ENCODE data around the gene VSTM4. TPM values are rescaled to one million over a fixed set of nuclear protein-coding genes. Genes with fewer than 3 reads are reported as not detected.

VSTM4 gene
- total RNA-seq, 1 experiment from 2014 or later = not detected

DNA sequence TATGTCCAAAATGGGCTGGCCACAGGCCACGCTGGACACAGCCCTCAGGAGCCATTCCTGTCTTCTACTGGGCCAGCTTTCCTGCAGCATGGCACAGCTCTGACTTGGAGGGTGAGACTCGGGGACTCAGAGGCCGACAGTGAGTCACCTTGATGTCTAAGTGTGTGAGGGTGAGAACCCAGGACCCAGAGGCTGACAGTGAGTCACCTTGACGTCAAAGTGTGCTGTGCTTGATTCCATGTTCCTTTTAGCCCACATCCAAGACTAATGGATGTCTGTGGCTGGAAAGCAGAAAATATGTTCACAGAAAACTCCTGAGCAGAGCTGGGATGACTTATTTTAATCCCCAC is 24.5 kb upstream of the VSTM4 start:
- ChIA-PET CTCF (no interaction called here), POLR2A (no interaction called here)
- Histone ChIP-seq H3K9me3 (no peaks in the 10 kb centered on the region), H3K27me3 (replicated peaks; ENCODE audit: control insufficient read depth, insufficient read depth, low read length) (0 out of 2 replicates have a peak, but pooled peaks cover 1% of the 10 kb centered on the region), H3K36me3 (ENCODE audit: control insufficient read depth, insufficient read depth, low read length) (no peaks in the 10 kb centered on the region), H3K4me1 (no peaks in the 10 kb centered on the region), H3K4me3 (ENCODE audit: low read depth, low read length) (no peak overlapping the region)
- Mint-ChIP-seq H3K27ac (ENCODE audit: unreplicated experiment) (no peak overlapping the region), H3K4me1 (ENCODE audit: low read depth, unreplicated experiment) (no peaks in the 10 kb centered on the region), H3K27me3 (ENCODE audit: insufficient read depth, unreplicated experiment) (peaks cover 20% of the 10 kb centered on the region), H3K36me3 (ENCODE audit: insufficient read depth, unreplicated experiment) (no peaks in the 10 kb centered on the region), H3K9me3 (ENCODE audit: unreplicated experiment) (no peaks in the 10 kb centered on the region), H3K4me3 (ENCODE audit: unreplicated experiment) (no peak overlapping the region)
- TF ChIP-seq, protein P1, sequence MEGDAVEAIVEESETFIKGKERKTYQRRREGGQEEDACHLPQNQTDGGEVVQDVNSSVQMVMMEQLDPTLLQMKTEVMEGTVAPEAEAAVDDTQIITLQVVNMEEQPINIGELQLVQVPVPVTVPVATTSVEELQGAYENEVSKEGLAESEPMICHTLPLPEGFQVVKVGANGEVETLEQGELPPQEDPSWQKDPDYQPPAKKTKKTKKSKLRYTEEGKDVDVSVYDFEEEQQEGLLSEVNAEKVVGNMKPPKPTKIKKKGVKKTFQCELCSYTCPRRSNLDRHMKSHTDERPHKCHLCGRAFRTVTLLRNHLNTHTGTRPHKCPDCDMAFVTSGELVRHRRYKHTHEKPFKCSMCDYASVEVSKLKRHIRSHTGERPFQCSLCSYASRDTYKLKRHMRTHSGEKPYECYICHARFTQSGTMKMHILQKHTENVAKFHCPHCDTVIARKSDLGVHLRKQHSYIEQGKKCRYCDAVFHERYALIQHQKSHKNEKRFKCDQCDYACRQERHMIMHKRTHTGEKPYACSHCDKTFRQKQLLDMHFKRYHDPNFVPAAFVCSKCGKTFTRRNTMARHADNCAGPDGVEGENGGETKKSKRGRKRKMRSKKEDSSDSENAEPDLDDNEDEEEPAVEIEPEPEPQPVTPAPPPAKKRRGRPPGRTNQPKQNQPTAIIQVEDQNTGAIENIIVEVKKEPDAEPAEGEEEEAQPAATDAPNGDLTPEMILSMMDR (IDR thresholded peaks at IDR 0.05; ENCODE audit: insufficient read depth in 1 of 2, low read depth in 1 of 2, low read length in 1 of 2, severe bottlenecking in 1 of 2, unreplicated experiment in 1 of 2) = no peak
- intact Hi-C loops (cut with micrococcal nuclease; ENCODE audit: unreplicated experiment) = no loop called here
- no TSS peak for BruUV-seq (replicated peaks)
- DNase-seq = no peak

DNA sequence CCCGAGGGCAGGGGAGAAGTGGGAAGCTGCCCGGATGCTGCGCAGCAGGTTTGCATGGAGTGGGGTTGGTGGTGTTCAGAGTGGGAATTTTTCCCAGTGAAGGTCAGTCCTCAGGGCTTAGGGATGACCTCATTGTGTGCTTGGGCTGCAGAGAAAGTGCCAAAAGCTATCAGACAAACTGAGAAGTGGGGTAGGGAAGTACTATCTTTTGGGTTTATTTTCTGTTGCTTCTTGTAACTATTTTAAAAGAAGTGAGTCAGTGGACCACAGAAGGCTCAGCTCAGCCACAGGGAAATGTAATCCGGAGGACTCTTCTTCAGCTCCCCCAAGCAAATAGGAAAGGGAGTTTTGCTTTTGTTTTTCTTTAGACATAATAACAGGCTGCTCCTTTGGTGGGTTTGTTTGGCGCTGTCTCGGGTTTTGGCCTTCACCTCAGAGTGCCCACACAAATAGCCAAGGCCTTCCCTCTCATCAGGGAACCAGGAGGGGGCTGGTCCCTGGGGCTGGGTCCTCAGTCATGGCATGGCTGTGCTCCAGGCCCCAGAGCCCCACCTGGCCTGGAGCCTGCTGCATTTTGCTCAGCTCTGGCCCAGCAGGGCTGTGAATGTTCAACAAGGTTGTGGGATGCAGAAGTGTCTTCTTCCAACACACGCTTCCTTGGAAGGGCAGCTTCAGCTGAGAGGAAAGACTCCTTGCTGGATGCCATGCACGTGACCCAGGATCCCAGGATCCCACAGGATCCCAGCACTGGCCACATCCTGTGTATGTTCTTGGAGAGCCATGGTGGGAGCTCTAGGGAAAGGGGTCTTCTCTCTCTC is 23.9 kb upstream of the VSTM4 start:
- no TSS peak for BruUV-seq (replicated peaks)
- Histone ChIP-seq H3K9me3 (no peaks in the 10 kb centered on the region), H3K4me3 (ENCODE audit: low read depth, low read length) (no peak overlapping the region), H3K36me3 (ENCODE audit: control insufficient read depth, insufficient read depth, low read length) (no peaks in the 10 kb centered on the region), H3K4me1 (no peaks in the 10 kb centered on the region), H3K27me3 (replicated peaks; ENCODE audit: control insufficient read depth, insufficient read depth, low read length) (no peaks in the 10 kb centered on the region)
- Mint-ChIP-seq H3K27ac (ENCODE audit: unreplicated experiment) (no peak overlapping the region), H3K9me3 (ENCODE audit: unreplicated experiment) (no peaks in the 10 kb centered on the region), H3K27me3 (ENCODE audit: insufficient read depth, unreplicated experiment) (peaks cover 20% of the 10 kb centered on the region), H3K4me3 (ENCODE audit: unreplicated experiment) (no peak overlapping the region), H3K36me3 (ENCODE audit: insufficient read depth, unreplicated experiment) (no peaks in the 10 kb centered on the region), H3K4me1 (ENCODE audit: low read depth, unreplicated experiment) (no peaks in the 10 kb centered on the region)
- ChIA-PET POLR2A (no interaction called here), CTCF (no interaction called here)
- intact Hi-C loops (cut with micrococcal nuclease; ENCODE audit: unreplicated experiment) = no loop called here
- TF ChIP-seq, protein P1 (IDR thresholded peaks at IDR 0.05; ENCODE audit: insufficient read depth in 1 of 2, low read depth in 1 of 2, low read length in 1 of 2, severe bottlenecking in 1 of 2, unreplicated experiment in 1 of 2) = no peak
- no peak for DNase-seq

DNA sequence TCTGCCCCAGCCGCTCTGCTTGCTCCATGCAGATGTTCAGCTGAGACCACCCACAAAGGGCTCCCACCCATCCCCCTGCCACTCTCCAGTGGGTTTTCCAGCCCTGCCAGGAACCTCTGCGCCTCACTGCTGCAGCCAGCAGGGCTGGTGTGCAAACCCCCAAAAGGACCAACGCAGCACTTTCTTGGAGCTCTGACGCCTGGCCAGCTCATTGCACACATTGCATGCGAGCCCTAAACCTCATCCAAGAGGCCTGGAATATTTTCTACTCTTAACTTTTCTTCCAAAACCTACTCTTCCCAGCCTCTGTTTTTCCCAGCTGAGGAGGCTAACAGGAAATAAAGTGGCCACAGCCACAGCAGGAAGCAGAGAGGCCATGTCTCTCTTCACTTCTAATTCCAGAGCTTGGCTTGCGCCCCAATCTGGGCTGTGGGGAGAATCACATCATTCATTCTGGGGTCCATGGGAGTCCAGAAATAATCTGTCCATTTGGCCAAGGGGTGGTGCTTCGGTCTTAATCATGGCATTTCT is 23.1 kb upstream of the VSTM4 start:
- DNase-seq = no peak
- intact Hi-C loops (cut with micrococcal nuclease; ENCODE audit: unreplicated experiment) = no loop called here
- no peaks in the 10 kb centered on the region for H3K27me3 ChIP-seq (replicated peaks; ENCODE audit: control insufficient read depth, insufficient read depth, low read length)
- H3K27ac Mint-ChIP-seq (ENCODE audit: unreplicated experiment) = no peak overlapping the region
- no TSS peak for BruUV-seq (replicated peaks)
- H3K36me3 Mint-ChIP-seq (ENCODE audit: insufficient read depth, unreplicated experiment) = no peaks in the 10 kb centered on the region
- H3K9me3 ChIP-seq = no peaks in the 10 kb centered on the region
- ChIA-PET POLR2A (no interaction called here), CTCF (no interaction called here)
- no peaks in the 10 kb centered on the region for H3K9me3 Mint-ChIP-seq (ENCODE audit: unreplicated experiment)
- H3K4me1 ChIP-seq = no peaks in the 10 kb centered on the region
- no peak overlapping the region for H3K4me3 Mint-ChIP-seq (ENCODE audit: unreplicated experiment)
- no peaks in the 10 kb centered on the region for H3K36me3 ChIP-seq (ENCODE audit: control insufficient read depth, insufficient read depth, low read length)
- TF ChIP-seq, protein P1 (IDR thresholded peaks at IDR 0.05; ENCODE audit: insufficient read depth in 1 of 2, low read depth in 1 of 2, low read length in 1 of 2, severe bottlenecking in 1 of 2, unreplicated experiment in 1 of 2) = no peak
- H3K4me3 ChIP-seq (ENCODE audit: low read depth, low read length) = no peak overlapping the region
- no peaks in the 10 kb centered on the region for H3K4me1 Mint-ChIP-seq (ENCODE audit: low read depth, unreplicated experiment)
- H3K27me3 Mint-ChIP-seq (ENCODE audit: insufficient read depth, unreplicated experiment) = peaks cover 20% of the 10 kb centered on the region
